Activated CD8-positive, alpha-beta memory T cell treated with anti-CD3 and anti-CD28 coated beads, Interleukin-2, amount 50 U/mL, for 1 hour (primary cell): ENCODE results near the gene TAMALIN.
A peak's percentile ranks its signal among the peaks of the same experiment; 100 is the strongest.

Experiments used
- DNase-seq: peaks from one replicate; pipeline ENCODE4 v3.0.0-alpha.2; 2020; ENCODE audit errors: extremely low read depth

Gene TAMALIN

DNA sequence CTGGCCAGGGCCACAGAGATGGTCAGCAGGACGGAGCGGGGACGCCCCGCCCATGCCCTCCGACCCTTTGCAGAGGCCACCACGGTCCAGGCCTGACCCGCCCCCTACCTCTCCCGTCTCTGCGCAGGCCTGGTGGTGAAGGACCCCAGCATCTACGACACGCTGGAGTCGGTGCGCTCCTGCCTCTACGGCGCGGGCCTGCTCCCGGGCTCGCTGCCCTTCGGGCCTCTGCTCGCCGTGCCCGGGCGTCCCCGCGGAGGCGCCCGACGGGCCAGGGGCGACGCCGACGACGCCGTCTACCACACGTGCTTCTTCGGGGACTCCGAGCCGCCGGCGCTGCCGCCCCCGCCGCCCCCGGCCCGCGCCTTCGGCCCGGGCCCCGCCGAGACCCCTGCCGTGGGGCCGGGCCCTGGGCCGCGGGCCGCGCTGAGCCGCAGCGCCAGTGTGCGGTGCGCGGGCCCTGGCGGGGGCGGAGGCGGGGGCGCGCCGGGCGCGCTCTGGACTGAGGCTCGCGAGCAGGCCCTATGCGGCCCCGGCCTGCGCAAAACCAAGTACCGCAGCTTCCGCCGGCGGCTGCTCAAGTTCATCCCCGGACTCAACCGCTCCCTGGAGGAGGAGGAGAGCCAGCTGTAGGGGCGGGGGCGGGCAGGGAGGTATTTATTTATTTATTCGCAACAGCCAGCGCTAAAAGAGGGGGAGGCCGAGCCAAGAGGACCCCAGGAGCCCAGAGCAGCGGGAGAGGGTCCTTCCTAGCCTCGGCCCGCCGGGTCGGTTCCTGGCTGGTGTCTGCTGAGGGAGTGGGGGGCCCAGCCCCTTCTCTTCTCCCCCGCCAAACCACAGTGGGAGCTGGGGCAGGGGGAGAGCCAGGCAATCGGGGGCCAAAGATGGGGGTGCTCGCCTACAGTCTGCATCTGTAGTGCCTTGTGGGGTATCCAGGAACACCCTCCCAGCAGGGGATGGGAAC, 8.1 kb downstream of the TAMALIN start:
- DNase-seq: no peak

DNA sequence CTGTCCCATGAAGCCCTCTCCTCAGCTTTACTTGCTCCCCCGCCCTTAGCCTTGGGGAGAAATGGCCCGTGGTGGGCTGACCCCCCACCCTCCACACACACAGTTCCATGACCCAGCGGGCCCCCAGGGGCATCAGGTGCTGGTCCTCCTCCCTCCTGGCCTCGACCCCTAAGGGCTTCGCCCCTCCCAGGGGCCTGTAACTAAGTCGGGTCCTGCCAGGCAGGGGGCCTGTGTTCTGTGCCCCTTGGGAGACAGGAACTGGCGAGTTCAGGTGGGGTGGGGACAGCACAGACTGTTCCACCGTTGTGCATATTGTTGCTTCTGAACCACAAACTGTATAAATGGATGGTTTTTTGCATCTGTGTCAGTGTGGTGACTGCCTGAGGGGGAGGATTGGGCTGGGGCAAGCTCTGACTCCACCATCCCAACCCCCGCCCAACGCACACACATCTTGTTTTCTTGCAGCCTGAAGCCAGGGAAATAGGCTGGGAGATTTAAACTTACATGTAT, 8.8 kb downstream of the TAMALIN start:
- DNase-seq: no peak

DNA sequence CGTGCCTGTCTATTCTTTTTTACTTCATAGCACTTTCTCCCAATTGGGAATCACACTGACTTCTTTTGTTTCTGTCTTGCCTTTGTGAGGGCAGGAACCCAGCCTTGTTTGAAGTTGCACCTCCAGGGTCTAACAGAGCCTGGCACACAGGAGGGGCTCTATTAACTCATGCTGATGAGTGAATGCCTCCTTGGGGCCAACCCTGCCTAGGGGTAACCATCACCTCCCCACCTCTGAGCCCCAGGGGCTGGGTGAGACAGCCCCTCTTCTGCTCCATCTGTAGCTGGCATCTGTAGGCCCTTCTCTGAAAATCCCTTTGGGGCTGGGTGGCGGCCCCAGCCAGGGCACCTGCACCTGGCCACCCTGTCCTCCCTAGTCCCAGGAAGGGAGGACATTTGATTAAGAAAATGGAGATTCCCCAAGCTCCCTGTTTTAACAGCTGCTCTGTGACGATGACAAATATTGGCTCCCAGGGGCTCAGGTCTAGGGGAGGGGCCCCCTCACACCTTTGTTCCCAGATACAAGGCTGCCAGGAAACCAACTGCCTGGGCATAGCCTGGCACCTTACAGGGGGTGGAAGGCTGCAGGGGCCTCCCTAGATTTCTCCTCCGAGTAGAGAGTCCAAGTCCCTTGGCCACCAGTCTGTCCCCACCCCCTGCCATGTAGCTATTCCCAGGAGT, 11.8 kb downstream of the TAMALIN start:
- DNase-seq: no peak

DNA sequence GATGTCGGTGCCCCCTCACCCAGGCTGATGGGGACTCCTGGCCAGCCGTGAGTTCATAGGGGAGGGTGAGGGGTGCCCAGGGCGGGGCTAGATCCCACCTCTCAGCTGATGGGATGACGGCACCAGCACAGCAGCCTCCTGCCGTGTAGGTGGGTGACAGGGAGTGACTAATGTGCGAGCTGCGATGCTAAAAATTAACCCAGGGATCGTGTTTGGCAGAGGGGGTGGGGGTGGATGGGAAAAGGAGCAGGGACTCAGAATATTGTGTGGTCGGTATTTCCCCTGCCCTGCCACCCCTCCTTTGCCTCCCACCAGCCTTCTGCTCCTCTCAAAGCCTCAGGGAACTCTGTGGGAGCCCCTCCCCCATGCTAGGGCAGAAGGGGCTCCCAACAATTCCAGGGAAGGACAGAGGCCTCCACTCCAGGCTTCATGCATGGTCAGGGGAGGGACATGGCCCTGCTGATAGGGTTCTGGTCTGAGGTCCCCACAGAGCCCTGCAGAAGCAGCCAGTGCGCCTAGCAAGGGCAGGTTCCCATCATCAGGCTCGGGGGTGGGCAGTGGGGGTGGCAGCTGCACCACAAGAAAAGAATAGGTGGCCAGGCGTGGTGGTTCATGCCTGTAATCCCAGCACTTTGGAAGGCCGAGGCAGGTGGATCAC, 12.5 kb downstream of the TAMALIN start:
- no peak for DNase-seq

DNA sequence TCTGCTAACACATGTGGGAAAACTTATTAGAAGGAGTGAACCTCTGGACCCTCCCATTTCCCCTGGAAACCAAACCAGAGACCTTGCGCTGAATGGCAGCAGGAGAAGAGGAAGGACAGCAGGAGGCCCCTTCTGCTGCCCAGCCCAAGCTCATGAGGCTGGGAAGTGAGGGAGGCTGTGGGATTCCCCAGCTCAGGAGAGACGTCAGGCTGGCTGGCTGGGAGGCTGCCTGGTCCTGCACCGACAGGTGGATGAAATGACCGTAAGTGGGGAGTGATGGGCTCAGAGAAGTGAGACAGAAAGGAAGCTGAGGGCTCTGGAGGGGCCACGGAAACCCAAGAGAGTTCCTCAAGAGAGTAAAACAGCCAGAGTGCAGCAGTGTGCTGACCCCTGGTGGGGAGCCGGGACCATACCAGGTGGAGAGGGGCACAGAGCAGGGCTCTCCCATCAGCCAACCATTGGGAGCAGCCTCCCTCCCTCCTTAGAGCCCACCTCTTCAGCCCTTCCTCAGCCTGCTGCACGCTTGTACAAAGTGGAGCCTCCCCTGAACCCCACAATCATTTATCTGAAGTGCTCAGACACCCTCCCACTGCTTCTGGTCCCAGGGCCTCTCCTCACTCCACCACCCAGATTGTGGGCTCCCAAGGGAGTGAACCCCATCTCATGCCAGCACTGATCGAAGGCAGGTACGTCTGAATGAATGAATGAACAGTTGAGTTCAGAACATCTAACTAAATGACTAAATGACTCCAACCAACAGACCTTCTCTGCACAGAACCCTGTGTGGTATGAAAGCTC, 14.0 kb downstream of the TAMALIN start:
- no peak for DNase-seq

DNA sequence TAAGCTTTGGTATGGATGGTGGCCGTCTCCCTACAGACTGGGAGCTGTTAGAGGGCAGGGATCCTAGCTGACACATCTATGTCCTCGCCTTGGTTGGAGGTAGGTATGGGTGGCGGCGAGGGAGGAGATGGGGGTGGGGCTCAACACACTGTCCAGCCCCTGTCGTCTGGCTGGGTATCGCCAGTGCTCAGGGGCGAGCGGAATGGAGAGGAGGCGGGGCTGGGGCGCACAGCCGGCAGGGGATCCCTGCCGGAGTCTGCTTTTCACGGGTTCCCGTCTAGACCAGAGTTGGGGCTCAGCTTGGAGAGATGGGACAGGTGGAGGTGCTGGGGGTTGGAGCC, 16.1 kb downstream of the TAMALIN start:
- DNase-seq: no peak

DNA sequence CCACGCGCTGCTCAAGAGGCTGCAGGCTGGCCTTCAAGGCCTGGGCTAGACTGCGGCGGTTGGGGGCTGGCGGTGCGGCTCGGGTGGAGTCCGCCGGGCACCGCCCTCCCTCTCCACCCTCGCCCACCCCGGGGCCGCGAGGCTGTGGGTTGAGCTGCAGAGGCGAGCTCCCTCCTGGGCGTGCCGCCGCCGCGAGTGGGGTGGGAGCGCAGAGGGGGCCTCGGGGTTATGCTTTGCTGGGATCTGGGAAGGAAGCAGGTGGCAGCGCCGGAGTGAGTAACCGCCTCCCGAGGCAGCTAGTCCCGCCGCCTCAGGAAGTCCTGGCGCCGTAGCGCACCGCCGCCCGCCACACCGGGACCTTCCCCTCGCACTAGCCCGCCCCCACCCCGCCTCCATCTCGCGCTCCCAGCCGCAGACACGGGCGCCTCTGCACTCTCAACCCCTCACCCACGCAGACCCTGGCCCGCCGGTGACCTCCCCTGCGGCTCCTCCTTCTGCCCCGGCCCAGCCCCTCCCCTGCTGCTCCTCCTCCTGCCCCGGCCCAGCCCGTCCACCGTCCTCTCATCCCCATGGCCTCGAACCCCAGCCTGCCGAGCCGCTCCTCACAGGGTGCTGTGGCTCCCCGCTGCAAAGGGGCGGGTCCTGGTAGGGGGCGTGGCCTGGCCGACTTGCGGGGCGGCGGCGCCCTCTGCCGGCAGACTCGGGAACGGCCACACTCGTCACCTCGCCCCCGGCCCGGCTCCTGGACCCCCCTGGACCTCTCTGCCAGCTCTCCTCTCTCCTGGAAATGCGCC, 16.6 kb downstream of the TAMALIN start:
- peak; percentile 72 for DNase-seq

DNA sequence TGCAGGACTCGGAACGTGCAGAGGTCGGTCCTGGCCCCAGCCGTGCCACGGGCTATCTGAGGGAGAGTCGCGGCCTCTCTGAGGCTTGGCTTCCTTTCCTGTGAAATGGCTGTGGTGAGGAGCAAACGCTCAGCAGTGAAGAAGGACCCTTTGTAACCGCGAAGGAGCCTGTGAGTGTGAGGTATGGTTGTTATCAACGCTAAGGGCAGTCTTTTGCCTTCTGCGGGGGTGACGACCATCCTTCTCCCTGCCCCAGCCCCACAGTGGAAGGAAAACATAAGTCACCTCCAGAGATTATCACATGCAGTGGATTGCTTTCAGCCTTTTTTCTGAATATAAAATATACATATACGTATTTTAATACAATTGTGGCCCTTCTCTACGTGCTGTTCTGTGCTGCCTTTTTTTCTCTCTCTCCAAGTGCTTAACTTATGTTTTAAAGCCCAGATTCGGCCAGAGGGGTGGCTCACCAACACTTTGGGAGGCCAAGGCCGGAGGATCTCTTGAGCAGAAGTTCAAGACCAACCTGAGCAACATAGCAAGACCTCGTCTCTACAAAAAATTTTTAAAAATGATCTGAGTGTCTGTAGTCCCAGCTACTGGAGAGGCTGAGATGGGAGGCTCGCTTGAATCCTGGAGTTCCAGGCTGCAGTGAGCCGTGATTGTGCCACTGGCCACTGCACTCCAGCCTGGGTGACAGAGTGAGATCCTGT, 17.4 kb downstream of the TAMALIN start:
- DNase-seq: no peak

DNA sequence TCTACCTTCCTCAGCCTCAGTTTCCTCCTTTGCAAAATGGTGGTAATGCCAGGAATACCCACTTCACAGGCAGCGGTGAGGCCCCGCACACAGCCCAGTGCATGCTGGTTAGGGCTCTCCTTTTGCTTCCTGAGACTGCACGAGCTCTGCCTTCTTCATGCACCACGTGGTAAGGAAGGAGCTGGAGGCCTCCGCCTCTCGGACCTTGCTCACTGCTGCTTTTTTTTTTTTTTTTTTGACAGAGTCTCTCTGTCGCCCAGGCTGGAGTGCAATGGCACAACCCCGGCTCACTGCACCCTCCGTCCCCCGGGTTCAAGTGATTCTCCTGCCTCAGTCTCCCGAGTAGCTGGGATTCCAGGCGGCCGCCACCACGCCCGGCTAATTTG, 18.1 kb downstream of the TAMALIN start:
- DNase-seq: no peak

DNA sequence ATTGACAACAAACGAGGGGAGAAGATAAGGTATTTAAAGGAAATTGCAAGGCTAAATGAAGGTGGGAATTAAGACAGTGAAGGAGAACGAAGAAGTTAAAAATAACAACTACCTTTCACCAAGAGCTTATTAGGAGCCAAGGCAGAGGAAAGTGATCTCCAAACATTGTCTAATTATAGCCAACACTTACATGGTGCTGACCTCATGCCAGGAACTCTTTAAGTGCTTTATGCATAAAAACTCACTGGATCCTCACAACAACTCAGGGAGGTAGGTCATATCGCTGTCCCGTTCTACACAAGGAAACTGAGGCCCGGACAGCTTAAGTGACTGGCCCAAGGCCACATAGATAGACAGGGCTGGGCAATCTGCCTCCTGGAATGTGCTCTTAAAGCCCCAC, 19.5 kb downstream of the TAMALIN start:
- DNase-seq: no peak

DNA sequence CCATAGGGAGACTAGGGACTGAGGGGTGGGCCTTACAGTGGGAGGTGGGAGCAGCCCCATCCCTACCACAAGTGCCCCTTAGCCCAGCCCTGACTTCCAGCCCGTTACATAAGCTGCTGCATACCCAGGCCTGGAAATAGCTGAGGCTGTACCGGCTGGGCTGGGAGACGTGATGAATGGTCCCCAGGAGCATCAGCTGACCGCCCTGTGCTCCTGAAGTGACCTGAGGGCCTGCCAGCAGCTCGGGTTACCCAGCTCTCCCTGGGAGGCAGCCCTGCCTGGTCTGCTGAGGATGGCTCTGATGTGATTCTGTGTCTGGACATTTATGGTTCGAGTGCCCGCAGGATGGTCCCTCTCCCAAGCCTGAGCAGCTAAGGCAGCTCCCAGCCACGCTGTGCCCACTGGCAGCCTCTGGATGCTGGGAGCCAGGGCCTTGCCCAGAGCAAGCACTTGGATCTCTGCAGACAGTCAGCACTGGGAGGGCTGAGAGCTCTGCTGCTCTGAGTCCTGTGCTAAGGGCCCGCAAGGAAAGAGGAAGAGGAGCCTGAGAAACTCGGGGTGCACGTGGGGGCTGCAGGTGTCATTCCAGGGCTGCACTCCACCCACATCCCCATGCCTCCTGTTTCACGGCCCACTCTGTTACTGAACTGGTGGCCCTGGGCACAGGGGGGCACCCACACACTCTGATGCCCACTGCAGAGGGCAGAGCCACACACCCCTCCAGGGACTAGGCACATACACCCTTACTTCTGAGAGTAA, 20.5 kb downstream of the TAMALIN start:
- no peak for DNase-seq

DNA sequence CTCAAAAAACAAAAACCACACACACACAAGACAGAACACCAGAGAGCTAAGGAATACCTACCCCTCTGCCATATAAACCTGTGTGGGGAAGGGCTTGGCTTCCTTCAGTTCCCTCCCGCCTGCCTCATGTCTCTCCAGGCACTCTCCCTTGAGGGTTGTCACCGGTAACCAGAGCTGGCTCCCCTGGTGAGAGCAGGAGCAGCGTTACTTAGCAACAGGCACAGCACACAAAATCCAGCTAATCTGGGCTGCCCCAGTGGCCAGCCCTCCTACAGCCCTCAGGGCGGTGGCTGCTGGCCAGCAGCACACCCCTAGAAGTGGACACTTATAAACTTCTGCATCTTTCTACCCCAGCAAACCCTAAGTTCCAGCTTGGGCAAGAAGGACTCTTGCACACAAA, 22.9 kb downstream of the TAMALIN start:
- DNase-seq: no peak

DNA sequence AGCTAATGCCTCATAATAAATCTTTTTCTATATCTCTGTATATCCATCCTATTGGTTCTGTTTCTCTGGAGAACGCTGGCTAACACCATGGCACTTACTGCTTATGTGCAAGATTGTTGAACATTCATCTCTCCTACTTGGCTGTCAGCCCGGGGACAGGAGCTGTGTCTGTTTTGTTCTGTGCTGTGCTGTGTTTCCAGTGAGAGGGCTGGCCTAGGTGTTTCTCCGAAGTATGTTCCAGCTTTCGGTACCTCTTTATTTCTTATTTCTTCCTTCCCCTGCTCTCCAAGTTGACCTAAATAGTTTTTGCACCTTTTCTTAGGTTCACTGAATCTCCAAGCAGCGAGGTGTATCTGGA, 25.7 kb downstream of the TAMALIN start:
- no peak for DNase-seq

DNA sequence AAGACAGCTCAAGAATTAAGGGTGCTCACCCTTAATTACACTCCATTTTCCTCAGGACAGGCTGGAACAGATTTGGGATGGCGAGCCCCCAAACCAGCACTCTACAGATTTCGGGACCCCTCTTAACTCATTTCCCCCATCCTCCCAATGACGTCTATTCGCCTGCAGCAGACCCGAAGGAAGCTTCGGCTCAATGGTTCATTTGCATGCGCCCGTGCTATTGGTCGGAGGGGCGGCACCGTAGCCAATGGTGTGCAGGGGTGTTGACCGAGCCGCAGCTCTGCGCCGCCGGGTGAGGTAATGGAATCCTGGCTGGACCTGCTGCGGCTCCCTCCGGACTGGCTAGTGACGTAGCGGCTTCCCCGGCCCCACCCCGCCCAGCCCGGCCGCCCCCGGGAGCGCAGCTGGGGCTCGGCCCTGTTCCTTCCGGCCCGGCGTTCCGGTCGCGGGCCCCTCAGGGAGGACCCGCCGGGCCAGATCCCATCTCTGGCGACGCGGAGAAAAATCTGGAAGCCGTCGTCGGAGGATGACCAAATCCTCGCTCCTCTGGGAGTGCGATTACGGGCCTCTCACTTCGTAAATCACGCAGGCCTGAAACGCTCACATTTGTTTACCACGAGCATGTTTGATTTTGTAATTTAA, 26.2 kb downstream of the TAMALIN start:
- peak; percentile 82 for DNase-seq

DNA sequence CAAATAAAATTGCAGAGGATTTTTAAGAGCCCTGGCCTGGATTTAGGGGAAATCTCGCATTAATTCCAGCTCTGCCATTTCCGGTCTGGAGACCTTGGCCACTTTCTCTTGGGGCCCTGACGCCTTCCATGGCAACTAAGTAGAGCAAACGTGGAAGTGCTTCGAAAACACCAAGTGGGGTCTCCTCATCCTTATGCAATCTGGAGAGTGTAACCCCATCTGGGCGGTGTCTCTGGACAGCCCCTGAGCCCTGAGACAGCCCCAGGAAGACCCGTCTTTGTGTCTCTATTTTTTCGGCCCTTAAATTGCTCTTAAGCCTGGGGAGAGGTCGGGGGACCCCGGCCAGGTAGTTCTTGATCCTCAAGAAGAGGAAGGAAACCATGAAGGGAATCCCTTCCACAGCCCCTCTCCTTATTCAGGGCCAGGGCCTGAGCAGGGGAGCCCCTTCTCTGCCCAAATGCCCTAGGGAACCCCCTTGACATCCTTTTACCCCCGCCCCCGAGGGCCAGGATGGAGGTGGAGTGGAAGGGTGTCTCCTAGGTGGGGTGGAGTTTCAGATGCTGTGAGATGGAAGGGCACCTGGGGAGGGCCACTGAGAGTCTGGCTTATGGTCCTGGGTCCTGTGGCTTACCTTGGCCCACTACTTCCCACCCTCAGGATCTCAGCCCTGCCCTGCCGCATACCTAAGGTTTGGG, 26.8 kb downstream of the TAMALIN start:
- no peak for DNase-seq

DNA sequence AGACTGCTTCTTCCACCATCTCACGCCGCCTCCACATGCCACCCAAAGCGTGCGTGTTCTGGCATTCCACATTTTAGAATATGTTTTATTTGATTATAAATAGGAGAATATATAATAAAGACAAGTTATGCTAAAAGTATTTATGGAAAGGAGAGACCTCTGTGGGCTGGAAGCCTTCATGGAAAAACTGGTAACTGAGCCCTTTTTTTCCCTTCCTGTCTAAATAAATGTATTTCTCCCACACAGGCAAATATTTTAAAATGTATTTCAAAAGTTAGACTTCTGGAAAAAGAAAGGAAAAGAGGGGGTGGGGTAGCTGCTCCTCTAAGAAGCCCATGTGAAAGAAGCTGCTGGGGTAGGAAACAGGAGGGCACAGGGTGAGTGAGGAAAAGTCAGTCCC, 28.4 kb downstream of the TAMALIN start:
- DNase-seq: no peak

DNA sequence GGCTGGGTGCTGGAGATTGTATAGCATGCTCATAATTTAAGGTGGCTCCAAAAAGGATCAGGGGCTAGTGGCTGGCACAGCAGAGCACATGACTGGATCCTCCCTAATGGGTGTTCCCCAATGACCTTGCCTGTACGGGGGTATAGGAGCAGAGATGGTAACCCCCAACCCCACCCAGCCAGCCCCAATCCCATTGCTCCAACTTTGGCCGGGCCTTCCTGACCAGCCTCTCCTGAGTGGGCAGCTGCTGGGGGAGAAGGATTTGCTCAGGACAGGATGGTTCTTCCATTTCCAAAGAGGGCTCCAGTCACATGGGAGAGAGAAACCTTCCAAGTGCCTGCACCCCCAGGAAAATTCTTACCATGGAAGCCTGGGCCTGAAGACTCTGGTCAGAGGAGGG, 29.2 kb downstream of the TAMALIN start:
- DNase-seq: no peak

DNA sequence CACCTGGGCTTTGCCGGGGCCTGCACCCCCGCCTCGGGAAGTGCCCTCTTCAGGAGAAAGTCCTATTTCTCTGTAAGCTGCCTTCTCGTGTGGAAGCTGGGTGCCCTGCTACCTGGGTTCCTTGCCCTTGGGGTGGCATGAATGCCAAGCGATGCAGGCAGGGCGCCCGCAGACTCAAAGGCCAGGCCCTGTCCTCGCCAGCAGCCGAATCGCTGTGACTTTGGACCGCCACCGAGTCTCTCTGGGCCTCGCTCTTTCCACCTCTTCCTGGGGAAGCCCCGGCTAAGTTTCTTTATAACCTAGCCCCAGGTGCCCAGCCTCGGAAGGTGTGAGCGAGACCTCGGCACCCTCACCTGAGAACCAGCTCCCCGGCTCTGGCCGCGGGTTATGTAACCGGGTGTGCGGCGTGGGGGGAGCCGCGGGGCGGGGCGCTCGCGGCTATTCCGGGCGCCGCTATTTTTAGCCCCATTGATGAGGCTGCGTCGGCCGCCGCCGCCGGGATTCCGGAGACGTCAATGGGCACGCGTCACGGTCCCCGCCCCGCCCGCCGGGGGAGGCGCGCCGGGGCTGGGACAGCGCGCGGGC, 29.9 kb downstream of the TAMALIN start:
- DNase-seq: peak; percentile 83
